GM12864 (cell line): ENCODE data around the gene GP1BB.

Experiments used
- DNase-seq: peaks from one replicate; pipeline ENCODE4 v3.0.0-alpha.2; 2011; ENCODE audit warnings: low read depth
- H3K4me3 ChIP-seq: 2 replicates; pipeline ENCODE4 v1.5.1; 2011; ENCODE audit warnings: mild to moderate bottlenecking, low read depth, low read length, control low read depth
- CTCF ChIP-seq: IDR thresholded peaks from 2 replicates; pipeline ENCODE4 v1.5.1; 2011; ENCODE audit warnings: low read depth, mild to moderate bottlenecking, moderate library complexity, low read length, control low read depth, inconsistent platforms; ENCODE audit errors: missing control alignments

GP1BB gene

GRCh38 chr22:19730655-19731360 lies 7.5 kb downstream of the GP1BB start:
- peak overlapping the region; percentile 37 for H3K4me3 ChIP-seq
- DNase-seq: no peak
- peak; percentile 91 for TF ChIP-seq CTCF

- H3K4me3 ChIP-seq: no peak overlapping the region
- no peak for DNase-seq
- no peak for TF ChIP-seq CTCF
These were observed 8.2 kb downstream of the GP1BB start for GRCh38 chr22:19731361-19732135.

GRCh38 chr22:19732403-19733113 lies 9.2 kb downstream of the GP1BB start:
- no peak for TF ChIP-seq CTCF
- no peak overlapping the region for H3K4me3 ChIP-seq
- no peak for DNase-seq

- no peak for DNase-seq
- TF ChIP-seq CTCF: no peak
- no peak overlapping the region for H3K4me3 ChIP-seq
These were observed 10.4 kb downstream of the GP1BB start for GRCh38 chr22:19733755-19734154.

GRCh38 chr22:19734163-19734562 lies 10.8 kb downstream of the GP1BB start:
- no peak for DNase-seq
- no peak overlapping the region for H3K4me3 ChIP-seq
- TF ChIP-seq CTCF: no peak

GRCh38 chr22:19734837-19735382 lies 11.6 kb downstream of the GP1BB start:
- no peak for DNase-seq
- H3K4me3 ChIP-seq: no peak overlapping the region
- TF ChIP-seq CTCF: no peak
